GM12873 (cell line): ENCODE data around the gene ADAMTS17.

Experiments used
- TF ChIP-seq, protein P1 (sequence below): IDR thresholded peaks from 2 replicates; pipeline ENCODE4 v1.5.1; 2012; ENCODE audit warnings: low read depth, mild to moderate bottlenecking, moderate library complexity, low read length, control low read depth; ENCODE audit not compliant: insufficient read depth; ENCODE audit errors: missing control alignments

The ADAMTS17 gene

DNA sequence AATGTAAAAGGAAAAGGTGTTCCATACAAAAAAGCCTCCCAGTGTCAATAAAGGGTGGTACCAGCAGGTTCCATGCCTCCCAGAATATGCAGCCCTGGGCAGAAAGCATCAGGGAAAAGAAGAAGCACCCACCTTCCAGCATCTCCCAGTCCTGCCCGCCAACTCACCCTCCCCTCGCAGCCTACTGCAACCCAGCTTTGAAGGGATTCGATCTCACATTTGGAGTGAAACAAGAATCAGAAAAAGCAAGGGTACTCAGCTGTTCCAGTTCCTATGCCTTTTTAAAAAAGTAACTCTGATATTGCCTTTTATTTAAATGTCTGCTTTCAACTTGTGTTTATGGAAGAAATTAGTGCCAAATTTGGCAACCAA lies 166.9 kb downstream of the ADAMTS17 start:
- TF ChIP-seq, protein P1, sequence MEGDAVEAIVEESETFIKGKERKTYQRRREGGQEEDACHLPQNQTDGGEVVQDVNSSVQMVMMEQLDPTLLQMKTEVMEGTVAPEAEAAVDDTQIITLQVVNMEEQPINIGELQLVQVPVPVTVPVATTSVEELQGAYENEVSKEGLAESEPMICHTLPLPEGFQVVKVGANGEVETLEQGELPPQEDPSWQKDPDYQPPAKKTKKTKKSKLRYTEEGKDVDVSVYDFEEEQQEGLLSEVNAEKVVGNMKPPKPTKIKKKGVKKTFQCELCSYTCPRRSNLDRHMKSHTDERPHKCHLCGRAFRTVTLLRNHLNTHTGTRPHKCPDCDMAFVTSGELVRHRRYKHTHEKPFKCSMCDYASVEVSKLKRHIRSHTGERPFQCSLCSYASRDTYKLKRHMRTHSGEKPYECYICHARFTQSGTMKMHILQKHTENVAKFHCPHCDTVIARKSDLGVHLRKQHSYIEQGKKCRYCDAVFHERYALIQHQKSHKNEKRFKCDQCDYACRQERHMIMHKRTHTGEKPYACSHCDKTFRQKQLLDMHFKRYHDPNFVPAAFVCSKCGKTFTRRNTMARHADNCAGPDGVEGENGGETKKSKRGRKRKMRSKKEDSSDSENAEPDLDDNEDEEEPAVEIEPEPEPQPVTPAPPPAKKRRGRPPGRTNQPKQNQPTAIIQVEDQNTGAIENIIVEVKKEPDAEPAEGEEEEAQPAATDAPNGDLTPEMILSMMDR = no peak

DNA sequence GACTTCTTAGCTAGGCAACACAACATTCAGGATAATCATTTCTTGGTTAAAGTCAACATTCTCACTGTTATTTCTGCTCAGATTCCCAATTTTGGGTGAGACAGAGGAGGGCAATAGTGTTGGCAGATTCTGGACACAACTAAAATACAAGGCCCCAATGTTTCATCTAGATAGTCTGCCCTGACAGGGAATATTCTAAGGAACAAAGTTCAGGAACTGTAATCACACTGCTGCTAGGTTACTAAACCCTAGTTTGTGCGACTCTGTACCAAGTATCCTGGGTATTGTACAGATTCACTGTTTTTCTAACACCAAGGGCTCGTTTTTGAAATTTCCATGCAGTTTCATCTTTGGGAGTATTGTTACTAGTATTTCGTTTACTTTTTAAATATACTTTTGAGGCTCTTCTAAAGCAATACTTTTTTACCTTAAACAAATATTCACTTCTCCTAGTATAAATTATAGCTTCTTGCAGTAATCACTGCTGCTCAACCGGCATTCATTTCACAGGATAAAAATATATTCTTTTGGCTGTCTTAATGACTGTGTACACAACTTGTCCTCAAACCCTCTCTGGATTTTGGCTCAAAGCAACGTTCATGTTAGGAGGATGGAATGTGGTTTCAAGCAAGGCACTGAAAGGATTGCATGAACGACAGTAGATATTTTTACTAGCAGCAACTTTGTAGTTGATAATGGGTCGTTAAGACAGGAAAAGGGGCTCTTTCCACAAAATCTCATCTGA lies 167.4 kb downstream of the ADAMTS17 start:
- TF ChIP-seq, protein P1 = no peak

DNA sequence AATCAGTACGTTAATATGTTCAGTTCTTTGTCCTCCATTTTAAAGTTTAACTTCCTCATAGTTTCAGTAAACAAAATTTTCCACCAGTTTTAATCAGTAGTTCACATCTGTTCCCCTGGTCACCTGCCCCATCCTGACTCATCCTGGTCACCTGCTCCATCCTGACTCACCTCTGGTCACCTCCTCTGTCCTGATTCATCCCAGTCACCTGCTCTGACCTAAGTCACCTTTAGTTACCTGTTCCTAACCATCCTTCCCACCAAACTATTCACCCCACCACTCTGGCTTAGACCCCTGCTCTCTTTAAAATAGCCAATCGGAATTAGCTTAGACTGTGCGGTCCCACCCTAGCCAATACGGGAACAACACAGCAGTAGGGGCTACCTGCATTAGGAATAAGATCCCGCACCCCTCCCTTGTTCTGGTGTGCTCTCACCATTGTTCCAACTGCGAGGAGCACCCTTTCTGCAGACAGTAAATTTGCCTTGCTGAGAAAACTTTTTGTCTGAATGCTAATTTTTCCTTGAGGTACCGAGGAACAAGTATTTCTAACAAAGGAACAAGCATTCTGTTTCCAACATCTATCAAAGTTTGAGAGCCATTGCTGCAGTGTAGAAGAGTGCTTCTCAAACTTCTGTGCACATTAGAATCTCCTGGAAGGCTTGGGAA lies 169.3 kb downstream of the ADAMTS17 start:
- TF ChIP-seq, protein P1 = no peak

DNA sequence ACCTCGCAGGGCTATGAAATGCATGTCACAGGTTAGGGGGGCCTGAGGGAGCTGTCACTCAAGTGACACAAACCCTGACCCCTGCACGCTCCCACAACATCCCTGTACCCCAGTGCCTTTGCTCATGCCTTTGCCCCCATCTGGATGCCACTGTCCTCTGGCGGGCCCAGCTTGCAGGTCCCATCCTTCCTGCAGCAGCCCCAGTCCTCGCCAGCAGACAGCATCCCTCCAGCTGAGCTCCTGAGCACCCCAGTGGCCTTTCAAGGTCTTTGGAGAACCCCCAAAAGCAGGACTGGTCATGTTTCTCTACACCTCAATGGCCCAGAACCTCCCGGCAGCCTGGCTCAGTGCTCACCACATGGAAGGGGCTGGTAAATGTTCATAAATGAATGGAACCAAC lies 170.4 kb downstream of the ADAMTS17 start:
- TF ChIP-seq, protein P1 = no peak

DNA sequence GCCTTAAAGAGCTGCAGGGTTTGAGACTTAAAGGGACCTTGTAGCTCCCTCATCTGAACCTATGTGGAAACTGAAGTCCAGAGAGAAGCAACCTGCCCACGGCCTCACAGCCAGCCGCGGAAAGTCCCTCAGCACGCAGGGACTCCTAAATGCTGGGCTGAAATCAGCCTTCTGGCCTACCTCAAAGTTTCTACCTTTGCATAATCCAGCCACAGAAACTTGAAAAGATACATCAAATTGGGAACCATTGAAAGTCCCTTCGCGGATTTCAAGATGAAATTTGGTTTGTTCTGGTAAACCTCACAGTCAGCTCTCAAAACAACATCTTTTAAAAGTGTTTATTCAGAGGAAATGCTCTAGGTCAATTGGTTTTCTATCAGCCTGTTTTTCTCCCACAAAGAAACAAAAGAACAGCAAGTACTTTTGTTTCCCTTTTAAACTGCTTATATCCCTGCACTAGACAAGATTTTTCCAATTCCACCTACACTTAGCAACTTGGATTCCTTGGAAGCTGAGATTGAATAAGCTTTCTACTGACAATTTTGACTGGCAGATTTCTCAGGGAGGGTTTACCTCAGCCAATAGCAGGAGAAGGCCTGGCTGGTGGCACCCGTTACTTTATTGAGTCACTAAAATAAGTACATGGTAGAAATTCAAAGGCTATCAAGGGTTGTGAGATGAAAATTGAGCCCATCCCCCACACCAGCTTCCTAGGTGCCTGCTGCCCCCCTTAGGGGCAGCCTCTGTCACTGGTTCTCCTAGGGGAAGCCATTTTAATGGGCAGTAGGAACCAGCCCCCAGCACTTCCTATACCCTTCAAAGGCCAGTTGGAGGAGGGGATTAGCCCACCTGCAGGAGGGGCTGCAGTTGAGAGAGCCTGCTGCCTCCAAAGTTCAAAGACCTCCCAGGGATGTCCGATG lies 171.2 kb downstream of the ADAMTS17 start:
- TF ChIP-seq, protein P1 = no peak

DNA sequence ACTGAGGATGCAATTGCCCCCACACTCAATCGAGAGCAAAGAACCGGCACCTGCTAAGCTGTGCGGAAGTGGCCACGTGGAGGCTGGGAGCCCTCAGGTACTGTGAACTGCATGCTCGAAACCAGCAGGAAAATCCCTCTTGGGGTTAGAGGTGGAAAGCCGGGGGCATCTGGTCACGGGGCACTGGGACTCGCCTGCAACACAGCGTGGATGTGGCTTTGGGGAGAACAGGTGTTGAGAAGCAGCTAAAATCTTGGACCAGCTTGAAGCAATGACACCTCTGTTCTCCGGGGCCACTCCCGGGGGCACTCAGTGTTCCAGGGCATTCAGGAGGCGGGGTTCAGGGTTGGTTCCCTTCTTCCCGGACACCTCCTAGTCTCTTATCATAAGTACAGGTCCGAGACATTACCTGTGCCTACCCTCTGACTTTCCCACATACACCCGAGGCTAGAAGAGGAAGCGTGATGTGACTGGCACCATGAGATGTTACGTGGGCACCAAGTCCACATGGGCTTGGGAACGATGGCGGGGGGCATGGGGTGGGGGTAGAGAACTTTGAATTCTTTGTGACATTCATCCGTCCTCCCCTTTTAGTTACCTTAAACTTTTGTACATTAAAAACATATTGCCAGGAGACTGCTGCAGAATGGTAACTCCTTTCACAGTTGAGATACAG lies 172.0 kb downstream of the ADAMTS17 start:
- TF ChIP-seq, protein P1 = no peak
